Stimulated activated CD8-positive, alpha-beta memory T cell treated with anti-CD3 and anti-CD28 coated beads, Interleukin-7, amount 100 ng/mL, for 4 hours (primary cell): Measurements from ENCODE around the gene TMEM116.
"Not testable (repeated sequence)": the region's sequence is repeated elsewhere in the genome, so short reads cannot be mapped to it uniquely, and the experiment has no call there.

ENCODE experiments used
- DNase-seq, 2 donors: peaks; one replicate each; pipeline ENCODE4 v3.0.0-alpha.2; 2020; ENCODE audit warnings: low read depth in 2 of 2

The TMEM116 gene

GRCh38 chr12:111976291-111976690, 36.7 kb downstream of the TMEM116 start:
- no peak for DNase-seq

- DNase-seq, result no peak
These were observed 37.6 kb downstream of the TMEM116 start for GRCh38 chr12:111975161-111975931.

DNA sequence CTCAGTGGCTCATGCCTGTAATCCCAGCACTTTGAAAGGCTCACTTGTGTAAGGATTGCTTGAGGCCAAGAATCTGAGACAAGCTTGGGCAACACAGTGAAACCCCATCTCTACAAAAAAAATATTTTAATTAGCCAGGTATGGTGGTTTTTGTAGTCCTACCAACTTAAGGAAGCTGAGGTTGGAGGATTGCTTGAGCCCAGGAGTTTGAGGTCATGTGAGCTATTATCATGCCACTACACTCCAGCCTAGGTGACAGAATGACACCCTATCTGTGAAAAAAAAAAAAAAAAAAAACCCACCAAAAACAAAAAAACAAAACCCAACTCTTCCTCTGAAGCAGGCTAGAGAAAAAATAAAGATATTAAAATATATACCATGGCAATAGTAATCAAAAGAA, 41.2 kb downstream of the TMEM116 start:
- no peak for DNase-seq

DNA sequence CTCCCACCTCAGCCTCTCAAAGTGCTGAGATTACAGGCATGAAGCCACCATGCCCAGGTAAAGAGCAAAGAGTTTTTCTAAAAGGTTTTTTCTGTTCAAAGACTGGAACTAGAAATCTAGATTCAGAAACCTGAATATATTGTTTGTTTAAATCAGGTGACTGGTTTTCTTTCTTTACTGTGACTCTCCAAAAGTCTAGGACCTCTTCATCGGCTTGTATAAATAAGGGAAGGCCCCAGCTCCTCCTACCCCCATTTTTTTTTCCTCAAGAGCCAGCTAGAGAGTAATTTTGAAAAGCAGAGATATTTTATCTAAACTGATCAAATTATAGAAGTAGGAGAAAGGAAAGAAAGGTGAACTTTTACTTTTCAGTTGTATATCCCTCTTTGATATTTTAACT, 48.0 kb downstream of the TMEM116 start:
- no peak for DNase-seq

DNA sequence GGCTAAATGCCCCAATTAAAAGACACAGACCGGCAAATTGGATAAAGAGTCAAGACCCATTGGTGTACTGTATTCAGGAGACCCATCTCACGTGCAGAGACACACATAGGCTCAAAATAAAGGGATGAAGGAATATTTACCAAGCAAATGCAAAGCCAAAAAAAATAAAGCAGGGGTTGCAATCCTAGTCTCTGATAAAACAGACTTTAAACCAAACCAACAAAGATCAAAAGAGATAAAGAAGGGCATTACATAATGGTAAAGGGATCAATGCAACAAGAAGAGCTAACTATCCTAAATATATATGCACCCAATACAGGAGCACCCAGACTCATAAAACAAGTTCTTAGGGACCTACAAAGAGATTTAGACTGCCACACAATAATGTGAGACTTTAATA, 53.4 kb downstream of the TMEM116 start:
- DNase-seq, result not testable (repeated sequence)

DNA sequence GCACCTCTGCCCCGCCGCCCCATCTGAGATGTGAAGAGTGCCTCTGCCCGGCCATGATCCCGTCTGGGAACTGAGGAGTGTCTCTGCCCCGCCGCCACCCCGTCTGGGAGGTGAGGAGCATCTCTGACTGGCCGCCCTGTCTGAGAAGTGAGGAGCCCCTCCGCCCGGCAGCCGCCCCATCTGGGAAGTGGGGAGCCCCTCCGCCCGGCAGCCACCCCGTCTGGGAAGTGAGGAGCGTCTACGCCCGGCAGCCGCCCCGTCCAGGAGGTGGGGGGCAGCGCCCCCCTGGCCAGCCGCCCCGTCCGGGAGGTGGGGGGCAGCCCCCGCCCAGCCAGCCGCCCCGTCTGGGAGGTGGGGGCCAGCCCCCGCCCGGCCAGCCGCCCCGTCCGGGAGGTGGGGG, 55.7 kb downstream of the TMEM116 start:
- not testable (repeated sequence) for DNase-seq

DNA sequence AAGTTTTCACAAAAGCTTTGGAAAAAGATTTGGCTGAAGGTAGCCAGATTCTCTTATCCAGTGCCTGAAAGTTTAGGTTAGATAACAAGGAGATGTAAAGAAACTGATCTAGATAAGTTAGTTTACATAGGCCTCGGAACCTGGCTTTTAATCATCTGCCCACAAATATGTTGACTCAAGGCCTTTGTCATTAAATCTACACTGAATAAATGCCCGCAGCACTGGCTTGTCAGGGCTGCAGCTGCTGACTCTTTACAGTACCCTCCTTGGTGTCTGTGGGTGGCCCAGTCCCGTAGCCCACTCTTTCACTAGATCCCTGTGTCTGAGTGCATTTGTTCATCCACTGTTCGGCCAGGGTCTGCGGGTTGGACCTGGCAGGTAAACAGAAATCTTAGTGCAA, 58.0 kb downstream of the TMEM116 start:
- DNase-seq, result no peak

GRCh38 chr12:111953455-111953854, 59.5 kb downstream of the TMEM116 start:
- no peak for DNase-seq

DNA sequence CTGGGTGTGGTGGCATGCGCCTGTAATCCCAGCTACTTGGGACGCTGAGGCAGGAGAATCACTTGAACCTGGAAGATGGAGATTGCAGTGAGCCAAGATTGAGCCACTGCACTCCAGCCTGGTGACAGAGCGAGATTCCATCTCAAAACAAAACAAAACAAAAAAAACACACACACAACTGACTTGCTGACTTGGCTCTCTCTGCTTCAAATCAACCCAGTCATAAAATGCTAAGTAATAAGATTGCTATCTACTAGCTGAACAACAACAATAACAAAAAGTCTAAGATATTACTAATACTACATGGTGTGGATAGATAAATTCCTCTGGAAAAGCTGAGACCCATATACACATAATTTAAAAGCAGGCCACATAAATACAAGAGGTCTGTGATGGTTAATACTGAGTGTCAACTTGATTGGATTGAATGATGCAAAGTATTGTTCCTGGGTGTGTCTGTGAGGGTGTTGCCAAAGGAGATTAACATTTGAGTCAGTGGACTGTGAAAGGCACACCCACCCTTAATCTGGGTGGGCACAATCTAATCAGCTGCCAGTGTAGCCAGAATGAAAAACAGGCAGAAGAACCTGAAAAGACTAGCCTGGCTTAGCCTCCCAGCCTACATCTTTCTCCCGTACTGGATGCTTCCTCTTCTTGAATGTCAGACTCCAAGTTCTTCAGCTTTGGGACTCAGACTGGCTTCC, 60.7 kb downstream of the TMEM116 start:
- not testable (repeated sequence) for DNase-seq

- not testable (repeated sequence) for DNase-seq
These were observed 61.8 kb downstream of the TMEM116 start for GRCh38 chr12:111950961-111951676.

GRCh38 chr12:111943929-111944328, 69.0 kb downstream of the TMEM116 start:
- DNase-seq, result no peak

DNA sequence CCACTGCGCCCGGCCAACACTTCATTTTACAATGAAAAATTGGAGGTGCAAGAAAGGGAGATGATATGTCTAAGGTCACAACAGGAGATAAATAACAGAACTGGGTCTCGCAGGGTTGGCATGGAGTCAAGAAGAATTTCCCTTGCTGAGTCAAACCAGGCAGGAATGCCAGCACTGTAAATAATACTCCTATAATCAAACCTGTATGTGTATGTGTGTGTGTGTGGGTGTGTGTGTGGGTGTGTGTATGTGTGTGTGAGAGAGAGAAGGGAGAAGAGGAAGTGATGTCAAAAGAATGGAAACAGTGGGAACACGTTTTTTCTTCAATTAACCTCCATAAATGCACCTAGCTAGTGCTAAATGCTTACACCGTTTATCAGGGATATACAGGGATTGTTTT, 70.4 kb downstream of the TMEM116 start:
- DNase-seq, result no peak

DNA sequence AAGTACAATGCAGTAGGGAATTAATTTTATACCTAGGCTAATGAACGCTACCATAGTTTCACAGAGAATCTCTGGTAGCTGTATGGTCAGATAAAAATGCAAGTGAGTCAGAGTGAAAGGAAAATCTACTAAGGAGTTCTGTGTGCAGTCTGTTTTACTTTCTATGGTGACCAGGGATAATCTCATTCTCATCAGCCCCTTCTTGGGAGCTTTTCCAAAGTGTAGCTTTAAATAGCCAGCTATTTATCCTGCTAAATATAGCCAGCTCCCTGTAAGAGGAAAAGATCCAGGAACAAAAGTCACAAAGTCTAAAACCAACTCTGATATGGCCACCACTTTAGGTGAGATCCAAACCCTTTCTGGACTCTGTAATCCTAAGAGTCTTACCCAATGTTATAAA, 75.5 kb downstream of the TMEM116 start:
- no peak for DNase-seq

- no peak for DNase-seq
These were observed 76.1 kb downstream of the TMEM116 start for GRCh38 chr12:111936869-111937268.

DNA sequence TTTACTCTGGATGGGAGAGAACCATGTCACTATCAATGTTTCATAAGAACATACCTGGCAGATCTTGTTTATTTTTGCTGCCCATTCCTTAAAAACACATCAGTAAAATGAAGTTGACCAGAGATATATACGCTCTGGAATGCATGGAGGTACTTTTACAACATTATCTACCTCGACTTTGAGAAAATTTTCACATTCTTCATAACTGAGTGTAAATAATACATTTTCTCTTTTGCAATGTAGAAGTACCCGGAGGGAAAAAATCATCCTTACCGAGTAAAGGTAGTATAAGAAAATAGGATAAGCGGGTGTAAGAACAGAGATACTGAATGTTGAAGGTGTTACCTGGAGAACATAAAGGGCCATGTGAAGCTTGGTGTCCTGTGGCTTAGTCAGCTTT, 80.7 kb downstream of the TMEM116 start:
- no peak for DNase-seq

GRCh38 chr12:111927346-111927745, 85.6 kb downstream of the TMEM116 start:
- no peak for DNase-seq

GRCh38 chr12:111926631-111927030, 86.3 kb downstream of the TMEM116 start:
- no peak for DNase-seq

DNA sequence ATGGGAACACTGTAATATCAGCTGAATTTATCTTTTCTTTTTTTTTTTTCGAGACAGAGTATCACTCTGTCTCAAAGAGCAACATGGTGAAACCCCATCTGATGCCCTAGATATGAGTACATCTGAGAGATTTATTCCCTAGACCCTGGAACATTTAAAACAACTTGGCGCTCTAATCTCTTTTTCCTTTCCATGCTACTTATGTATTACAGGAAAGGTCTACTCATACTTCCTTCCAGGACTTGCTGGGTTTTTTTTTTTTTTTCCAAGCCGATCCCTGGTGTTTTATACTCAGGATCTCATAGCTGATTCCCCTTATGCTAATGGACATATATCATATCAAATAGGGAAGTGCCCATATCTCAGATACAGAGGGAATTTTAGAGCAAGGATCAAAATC, 87.8 kb downstream of the TMEM116 start:
- no peak for DNase-seq

GRCh38 chr12:111907740-111908139, 105.2 kb downstream of the TMEM116 start:
- no peak for DNase-seq

DNA sequence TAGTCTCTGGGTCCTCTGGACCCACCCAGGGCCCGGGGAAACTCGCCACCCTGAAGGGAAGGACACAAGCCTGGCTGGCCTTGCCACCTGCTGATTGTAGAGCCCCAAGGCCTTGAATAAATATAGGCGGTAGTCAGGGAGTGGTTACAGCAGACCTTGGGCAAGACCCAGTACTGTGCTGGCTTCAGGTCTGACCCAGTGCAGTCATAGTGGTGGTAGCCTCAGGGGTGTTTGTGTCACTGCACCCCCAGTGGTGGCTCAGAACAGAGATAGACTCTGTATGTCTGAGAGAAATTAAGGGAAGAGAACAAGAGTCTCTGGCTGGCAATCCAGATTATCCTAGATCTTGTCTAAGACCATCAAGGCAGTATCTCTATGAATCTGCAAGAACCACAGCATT, 107.5 kb downstream of the TMEM116 start:
- DNase-seq, result no peak

- no peak for DNase-seq
These were observed 108.5 kb downstream of the TMEM116 start for GRCh38 chr12:111904446-111904975.

- no peak for DNase-seq
These were observed 111.8 kb downstream of the TMEM116 start for GRCh38 chr12:111901182-111901581.
